Astrocyte (in vitro differentiated cells and primary cell): ENCODE data around the gene CORO2B. TPM values are rescaled to one million over a fixed set of nuclear protein-coding genes. Genes with fewer than 3 reads are reported as not detected.

Experiments
- DNase-seq: peaks from one replicate; pipeline ENCODE4 v3.0.0-alpha.2; 2010; ENCODE audit warnings: low read depth
- FAIRE-seq: peaks from 2 replicates; lab custom pipeline; 2011; peaks lifted over from hg19 to GRCh38; lab: Jason Lieb, UNC
- H2AFZ ChIP-seq: 2 replicates; pipeline ENCODE4 v1.6.0; 2012; ENCODE audit warnings: low read depth, low read length, inconsistent platforms
- H3K27ac ChIP-seq: 2 replicates; pipeline ENCODE4 v1.5.1; 2011; ENCODE audit warnings: low read depth, low read length, inconsistent platforms
- H3K27me3 ChIP-seq: 2 replicates; pipeline ENCODE4 v1.6.0; 2011; ENCODE audit warnings: low read length, inconsistent platforms; ENCODE audit not compliant: insufficient read depth
- H3K36me3 ChIP-seq: 2 replicates; pipeline ENCODE4 v1.5.1; 2011; ENCODE audit warnings: low read length, inconsistent platforms; ENCODE audit not compliant: insufficient read depth
- H3K4me1 ChIP-seq: 2 replicates; pipeline ENCODE4 v1.5.1; 2011; ENCODE audit warnings: low read length, inconsistent platforms; ENCODE audit not compliant: insufficient read depth
- H3K4me2 ChIP-seq: 2 replicates; pipeline ENCODE4 v1.6.0; 2012; ENCODE audit warnings: low read length, inconsistent platforms
- H3K4me3 ChIP-seq: 2 replicates; pipeline ENCODE4 v1.5.1; 2011; ENCODE audit warnings: low read depth, mild to moderate bottlenecking, low read length, inconsistent platforms; ENCODE audit not compliant: insufficient read depth
- H3K79me2 ChIP-seq: 2 replicates; pipeline ENCODE4 v1.6.0; 2012; ENCODE audit warnings: mild to moderate bottlenecking, low read length, inconsistent platforms; ENCODE audit not compliant: insufficient read depth
- H3K9ac ChIP-seq: 2 replicates; pipeline ENCODE4 v1.6.0; 2012; ENCODE audit warnings: mild to moderate bottlenecking, low read length, inconsistent platforms
- H3K9me3 ChIP-seq: 2 replicates; pipeline ENCODE4 v1.5.1; 2012; ENCODE audit warnings: low read depth, mild to moderate bottlenecking, low read length, inconsistent platforms; ENCODE audit not compliant: insufficient read depth
- H4K20me1 ChIP-seq: 2 replicates; pipeline ENCODE4 v1.6.0; 2012; ENCODE audit warnings: low read length, inconsistent platforms; ENCODE audit not compliant: insufficient read depth
- H3K27ac Mint-ChIP-seq: one replicate; pipeline ENCODE4 v1.8.0; 2021; ENCODE audit warnings: mild to moderate bottlenecking, mixed read lengths; ENCODE audit not compliant: unreplicated experiment
- H3K27me3 Mint-ChIP-seq: one replicate; pipeline ENCODE4 v1.8.0; 2021; ENCODE audit warnings: low read depth, mixed read lengths; ENCODE audit not compliant: unreplicated experiment
- H3K36me3 Mint-ChIP-seq: one replicate; pipeline ENCODE4 v1.8.0; 2021; ENCODE audit warnings: low read depth, mixed read lengths; ENCODE audit not compliant: unreplicated experiment
- H3K4me1 Mint-ChIP-seq: one replicate; pipeline ENCODE4 v1.8.0; 2021; ENCODE audit warnings: low read depth, mixed read lengths; ENCODE audit not compliant: unreplicated experiment
- H3K4me3 Mint-ChIP-seq: one replicate; pipeline ENCODE4 v1.8.0; 2021; ENCODE audit warnings: mild to moderate bottlenecking, moderate library complexity, mixed read lengths; ENCODE audit not compliant: unreplicated experiment
- H3K9me3 Mint-ChIP-seq: one replicate; pipeline ENCODE4 v1.8.0; 2021; ENCODE audit warnings: mild to moderate bottlenecking, mixed read lengths; ENCODE audit not compliant: unreplicated experiment
- CTCF ChIP-seq: IDR thresholded peaks from 2 replicates; pipeline ENCODE4 v1.5.1; 2011; ENCODE audit warnings: low read depth, mild to moderate bottlenecking, inconsistent platforms, low read length, moderate library complexity; ENCODE audit not compliant: insufficient read depth
- EZH2 ChIP-seq: IDR thresholded peaks from 2 replicates; pipeline ENCODE4 v1.6.1; 2012; ENCODE audit warnings: mild to moderate bottlenecking, low read length, inconsistent platforms; ENCODE audit not compliant: insufficient read depth
- total RNA-seq: library from RNA; stranded (reverse); gene quantifications from 2 replicates; pipeline ENCODE4 v1.2.1, GENCODE V29; 2021

Gene CORO2B
- total RNA-seq, 1 donor from 2014 or later = 7.4 TPM

DNA sequence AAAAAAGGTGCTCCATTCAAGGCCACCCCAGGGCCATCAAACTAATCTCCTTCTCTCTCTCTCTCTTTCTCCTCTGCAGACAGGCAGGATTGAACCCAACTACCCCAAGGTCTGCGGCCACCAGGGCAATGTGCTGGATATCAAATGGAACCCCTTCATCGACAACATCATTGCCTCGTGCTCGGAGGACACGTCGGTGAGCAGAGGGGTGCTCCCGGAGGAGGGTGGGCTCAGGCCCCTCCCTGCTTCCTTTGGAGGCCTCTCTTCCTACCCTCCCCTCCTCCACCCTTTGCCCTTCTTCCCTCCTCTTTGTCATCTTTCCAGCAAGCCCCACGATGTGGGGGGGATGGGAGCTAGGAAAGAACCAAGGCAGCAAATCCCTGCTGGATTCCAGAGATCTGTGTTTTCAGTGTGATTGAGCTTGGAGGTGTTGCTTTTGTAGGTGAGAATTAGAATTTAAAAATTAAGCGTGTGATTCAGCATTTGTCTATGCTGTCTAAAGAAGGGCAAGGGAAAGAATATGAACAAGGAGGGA is 116.3 kb downstream of the CORO2B start:
- no peak overlapping the region for H3K27ac Mint-ChIP-seq
- peaks cover 5% of the 10 kb centered on the region for H3K4me1 Mint-ChIP-seq
- Histone ChIP-seq H3K36me3 (peaks cover 2% of the 10 kb centered on the region), H3K4me2 (no peak overlapping the region), H3K9ac (no peak overlapping the region), H3K27me3 (no peaks in the 10 kb centered on the region), H3K4me3 (no peak overlapping the region), H4K20me1 (peaks cover 4% of the 10 kb centered on the region), H2AFZ (no peak overlapping the region), H3K9me3 (no peaks in the 10 kb centered on the region), H3K4me1 (peaks cover 6% of the 10 kb centered on the region), H3K27ac (no peak overlapping the region), H3K79me2 (no peaks in the 10 kb centered on the region)
- peaks cover 5% of the 10 kb centered on the region for H3K36me3 Mint-ChIP-seq
- H3K27me3 Mint-ChIP-seq = peaks cover 10% of the 10 kb centered on the region
- H3K4me3 Mint-ChIP-seq = no peak overlapping the region
- TF ChIP-seq CTCF (no peak), EZH2 (no peak)
- FAIRE-seq = no peak
- H3K9me3 Mint-ChIP-seq = peaks cover 3% of the 10 kb centered on the region
- DNase-seq = no peak

GRCh38 chr15:68696414-68697363 is 117.9 kb downstream of the CORO2B start:
- Histone ChIP-seq H2AFZ (no peak overlapping the region), H3K27ac (no peak overlapping the region), H3K36me3 (peaks cover 2% of the 10 kb centered on the region), H3K9me3 (no peaks in the 10 kb centered on the region), H3K9ac (no peak overlapping the region), H3K4me2 (no peak overlapping the region), H3K27me3 (no peaks in the 10 kb centered on the region), H3K4me3 (no peak overlapping the region), H4K20me1 (peaks cover 3% of the 10 kb centered on the region), H3K79me2 (no peaks in the 10 kb centered on the region), H3K4me1 (peaks cover 16% of the 10 kb centered on the region)
- Mint-ChIP-seq H3K36me3 (peaks cover 5% of the 10 kb centered on the region), H3K4me3 (no peak overlapping the region), H3K27ac (no peak overlapping the region), H3K4me1 (peaks cover 8% of the 10 kb centered on the region), H3K9me3 (peaks cover 3% of the 10 kb centered on the region), H3K27me3 (peaks cover 13% of the 10 kb centered on the region)
- DNase-seq (no peak), FAIRE-seq (no peak)
- TF ChIP-seq CTCF (no peak), EZH2 (no peak)
